ENCODE measurements around the gene TLE3. TPM values are rescaled to one million over a fixed set of nuclear protein-coding genes. Genes with fewer than 3 reads are reported as not detected.
A peak's percentile ranks its signal among the peaks of the same experiment; 100 is the strongest.

Gene TLE3
- total and polyA plus RNA-seq, 2 of the 4 experiments (the other 2 are of a cell fraction) = 6.5 to 16.3 TPM

GRCh38 chr15:70033529-70034140 is 64.1 kb downstream of the TLE3 start (continued):
- TF ChIP-seq MAFK (IDR thresholded peaks at IDR 0.05; ENCODE audit: low read depth, low read length) = no peak

GRCh38 chr15:70033109-70033508 is 64.6 kb downstream of the TLE3 start:
- no peak overlapping the region for H2BK20ac ChIP-seq (ENCODE audit: low read depth, low read length)
- no peak overlapping the region for H2AK9ac ChIP-seq (replicated peaks; ENCODE audit: low read depth, low read length, poor library complexity)
- H3K36me3 ChIP-seq (ENCODE audit: control insufficient read depth, insufficient read depth, low read length) = no peaks in the 10 kb centered on the region
- H3K4me3 ChIP-seq (ENCODE audit: insufficient read depth, low read depth, low read length) = no peak overlapping the region
- BruUV-seq (replicated peaks) = no TSS peak
- intact Hi-C loops (cut with micrococcal nuclease) (no loop called here), dilution Hi-C loops (cut with HindIII; ENCODE audit: low sequenced_read_pairs, unreplicated experiment) (no loop called here), in situ Hi-C loops (cut with MboI; ENCODE audit: low sequenced_read_pairs) (no loop called here)
- DNase-seq (no peak), ATAC-seq (ENCODE audit: low read depth) (no peak)
- no peak overlapping the region for H2AK5ac ChIP-seq (ENCODE audit: low read depth, low read length)
- TF ChIP-seq FOS (IDR thresholded peaks at IDR 0.05; ENCODE audit: low read depth, low read length) = no peak
- H2BK15ac ChIP-seq (ENCODE audit: low read depth, low read length) = no peak overlapping the region
- no peak overlapping the region for H2BK5ac ChIP-seq (ENCODE audit: low read depth, low read length, poor library complexity, severe bottlenecking)
- peaks cover 8% of the 10 kb centered on the region for H3K9me1 ChIP-seq (ENCODE audit: insufficient read depth, low read length)
- H2BK120ac ChIP-seq (ENCODE audit: low read depth, low read length) = no peak overlapping the region
- ChIA-PET CTCF (no interaction called here), POLR2A (ENCODE audit: unreplicated experiment) (no interaction called here)
- no peaks in the 10 kb centered on the region for H3K79me1 ChIP-seq (ENCODE audit: low read depth in 1 of 2, low read length in 2 of 2)
- no peak overlapping the region for H3K23ac ChIP-seq (ENCODE audit: low read depth, low read length)
- H3K27me3 ChIP-seq (ENCODE audit: control insufficient read depth, insufficient read depth, low read length) = peaks cover 72% of the 10 kb centered on the region
- no peak overlapping the region for H3K14ac ChIP-seq (replicated peaks; ENCODE audit: low read depth, low read length)
- H3K4me2 ChIP-seq (ENCODE audit: low read depth, low read length) = peak overlapping the region; percentile 14; the same call in 1 of the 2 replicates
- no peak overlapping the region for H3K9ac ChIP-seq (ENCODE audit: low read depth, low read length)
- H4K8ac ChIP-seq (ENCODE audit: low read depth in 2 of 2, low read length in 2 of 2) = no peak overlapping the region
- WGBS, 2 experiments (ENCODE audit: extremely low coverage in 2 of 2, insufficient read length in 1 of 2) = no CpG with 5 or more reads among the region's 10 CpGs
- H4K5ac ChIP-seq (ENCODE audit: low read depth, low read length) = no peak overlapping the region
- no peaks in the 10 kb centered on the region for H4K20me1 ChIP-seq (ENCODE audit: insufficient read depth, low read length)
- H3K27ac ChIP-seq (ENCODE audit: insufficient read depth, low read length) = no peak overlapping the region
- H3K4ac ChIP-seq (ENCODE audit: low read depth, low read length) = no peak overlapping the region
- peaks cover 6% of the 10 kb centered on the region; the same call in 1 of the 2 replicates for H3K4me1 ChIP-seq (ENCODE audit: control insufficient read depth, insufficient read depth, low read length)
- H3K56ac ChIP-seq (ENCODE audit: extremely low read depth, insufficient read depth, low read length) = no peak overlapping the region
- no peak overlapping the region for H2AFZ ChIP-seq (replicated peaks; ENCODE audit: low read length, poor library complexity)
- H4K91ac ChIP-seq (ENCODE audit: insufficient read depth, low read depth, low read length) = no peak overlapping the region; the same call in 1 of the 2 replicates
- no peak overlapping the region for H3K18ac ChIP-seq (ENCODE audit: low read depth, low read length)
- no peaks in the 10 kb centered on the region for H3K9me3 ChIP-seq (ENCODE audit: control insufficient read depth, insufficient read depth, low read length)
